H1 (cell line): ENCODE measurements around the gene KCNQ1.

Experiments used
- CTCF ChIP-seq, 3 experiments: IDR thresholded peaks; 1 replicate in 2 of 3; 2 replicates in 1 of 3; pipeline versions ENCODE4 v1.5.1 to v1.6.1; 2011; ENCODE audit warnings: low read length in 3 of 3, mild to moderate bottlenecking in 3 of 3, inconsistent platforms in 2 of 3, low read depth in 1 of 3, moderate library complexity in 1 of 3; ENCODE audit not compliant: insufficient read depth in 1 of 3; ENCODE audit errors: control extremely low read depth in 1 of 3
- JUND ChIP-seq: IDR thresholded peaks from 2 replicates; pipeline ENCODE4 v1.6.1; 2011; ENCODE audit warnings: mild to moderate bottlenecking, improper control_type of control experiment, low read length
- POLR2AphosphoS5 ChIP-seq: IDR thresholded peaks from 2 replicates; pipeline ENCODE4 v1.6.1; 2011; ENCODE audit warnings: low read depth, low read length

- TF ChIP-seq CTCF (IDR thresholded peaks at IDR 0.05; ENCODE audit: control extremely low read depth in 1 of 3, insufficient read depth in 1 of 3, low read depth in 1 of 3, low read length in 3 of 3): no peak
- no peak for TF ChIP-seq JUND
- no peak for TF ChIP-seq POLR2AphosphoS5
These were observed 444.8 kb downstream of the KCNQ1 start for GRCh38 chr11:2889362-2890273.
